Gastroesophageal sphincter (tissue), 3 donors: ENCODE results near the gene FHOD3.

Source experiments
- CTCF ChIP-seq, 4 experiments: fragments of 200-600 bp in 2 of 4; fragments of 450-650 bp in 2 of 4; sonication (generic) in 1 of 4; IDR thresholded peaks; one replicate each; pipeline ENCODE4 v1.5.1; 2017 to 2019; ENCODE audit warnings: antibody characterized with exemption in 4 of 4, mild to moderate bottlenecking in 2 of 4, moderate library complexity in 2 of 4
- POLR2A ChIP-seq, 2 donors: fragments of 450-650 bp; IDR thresholded peaks; one replicate each; pipeline ENCODE4 v1.6.1; 2017; ENCODE audit warnings: antibody characterized with exemption in 2 of 2, mild to moderate bottlenecking in 2 of 2, moderate library complexity in 1 of 2
- POLR2AphosphoS5 ChIP-seq: sonication (generic); formaldehyde crosslinking; IDR thresholded peaks from one replicate; pipeline ENCODE4 v1.6.1; 2017; ENCODE audit warnings: antibody characterized with exemption

- TF ChIP-seq CTCF (IDR thresholded peaks at IDR 0.05) (no peak), POLR2A (IDR thresholded peaks at IDR 0.05) (no peak), POLR2AphosphoS5 (no peak)
Measured at GRCh38 chr18:36316246-36316645, 18.7 kb downstream of the FHOD3 start.
